Thyroid gland (tissue), 4 donors: ENCODE data around the gene SMARCB1. TPM values are rescaled to one million over a fixed set of nuclear protein-coding genes. Genes with fewer than 3 reads are reported as not detected.
A peak's percentile ranks its signal among the peaks of the same experiment; 100 is the strongest.
"Not testable (repeated sequence)": the region's sequence is repeated elsewhere in the genome, so short reads cannot be mapped to it uniquely, and the experiment has no call there.

Experiments used
- DNase-seq, 2 donors: peaks; one replicate each; pipeline ENCODE4 v3.0.0-alpha.2; 2019
- H3K27ac ChIP-seq, 3 donors: fragments of 200-600 bp; sonication (generic); 1 replicate in 2 of 3; 2 replicates in 1 of 3; pipeline ENCODE4 v1.5.1; 2016 to 2019; ENCODE audit warnings: mild to moderate bottlenecking in 1 of 3, moderate library complexity in 1 of 3
- H3K27me3 ChIP-seq: fragments of 200-600 bp; sonication (generic); one replicate; pipeline ENCODE4 v1.5.1; 2019
- H3K36me3 ChIP-seq, 2 donors: fragments of 200-600 bp; sonication (generic); one replicate each; pipeline ENCODE4 v1.5.1; 2016 to 2019
- H3K4me1 ChIP-seq, 2 donors: fragments of 200-600 bp; sonication (generic); one replicate each; pipeline ENCODE4 v1.5.1; 2017 to 2019
- H3K4me3 ChIP-seq, 3 donors: fragments of 200-600 bp; sonication (generic); replicated peaks in 1 of 3; 1 replicate in 2 of 3; 2 replicates in 1 of 3; pipeline ENCODE4 v1.5.1; 2016; ENCODE audit warnings: mild to moderate bottlenecking in 1 of 3
- H3K9me3 ChIP-seq: fragments of 200-600 bp; sonication (generic); one replicate; pipeline ENCODE4 v1.5.1; 2017
- POLR2A ChIP-seq, 2 donors: fragments of 450-650 bp; IDR thresholded peaks; one replicate each; pipeline ENCODE4 v1.6.1; 2017; ENCODE audit warnings: antibody characterized with exemption in 2 of 2, mild to moderate bottlenecking in 2 of 2, moderate library complexity in 1 of 2
- WGBS, 2 donors: methylation state at CpG; one replicate each; pipeline ENCODE4 v1.1.5; 2017; 5-methylcytosine and 5-hydroxymethylcytosine counted together
- intact Hi-C: fragments of 100-400 bp; cut with DNase I; formaldehyde crosslinking; loops from one replicate; pipeline ENCODE4 v1.15.1; 2023
- total RNA-seq, 4 donors: library from RNA; depleted of rRNA; stranded (reverse); fragments of >200 nt; gene quantifications; one replicate each; pipeline ENCODE4 v1.2.3, GENCODE V29; 2016
- TF ChIP-seq, protein P1 (sequence below), 6 experiments: fragments of 200-600 bp in 3 of 6; fragments of 450-650 bp in 3 of 6; sonication (generic) in 3 of 6; IDR thresholded peaks; one replicate each; pipeline ENCODE4 v1.5.1; 2016 to 2019; ENCODE audit warnings: antibody characterized with exemption in 6 of 6, mild to moderate bottlenecking in 2 of 6, inconsistent platforms in 1 of 6, moderate library complexity in 1 of 6

SMARCB1 gene
- total RNA-seq, 4 donors from 2014 or later = 59.8 to 107 (median 75.4) TPM

DNA sequence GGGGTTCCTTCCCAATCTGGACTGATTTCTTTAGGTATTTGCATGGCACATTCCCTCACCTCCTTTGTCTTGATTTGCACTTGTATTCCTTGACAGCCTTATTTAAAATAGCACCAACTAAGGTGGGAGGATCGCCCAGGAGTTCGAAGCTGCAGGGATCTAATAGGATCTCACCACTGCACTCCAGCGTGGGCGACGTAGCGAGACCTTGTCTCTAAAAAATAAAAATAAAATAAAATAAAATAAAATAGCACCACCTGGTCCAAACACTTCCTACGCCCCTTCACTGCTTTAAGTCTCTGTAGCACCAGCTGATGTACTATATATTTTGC lies 71.7 kb downstream of the SMARCB1 start:
- WGBS, 2 donors = 55 to 59% methylated on average over 7 of the region's 7 CpGs
- intact Hi-C loops = no loop called here

DNA sequence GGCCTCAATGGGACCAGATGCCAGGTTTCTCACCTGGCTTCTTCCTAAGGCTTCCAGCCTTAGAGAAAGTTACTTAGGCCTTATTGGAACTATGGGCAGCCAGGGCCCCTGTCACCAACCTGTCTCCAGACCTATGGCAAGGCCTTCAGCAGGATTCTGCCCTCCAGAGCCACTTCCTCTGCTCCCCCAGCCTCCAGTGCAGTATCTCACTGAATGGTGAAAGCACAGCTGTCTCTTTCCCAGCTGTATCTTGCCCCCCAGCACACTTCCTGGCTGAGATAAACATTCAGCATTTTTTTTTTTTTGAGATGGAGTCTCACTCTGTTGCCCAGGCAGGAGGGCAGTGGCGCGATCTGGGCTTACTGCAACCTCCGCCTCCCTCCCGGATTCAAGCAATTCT lies 72.4 kb downstream of the SMARCB1 start:
- peaks cover 12 to 14% of the 10 kb centered on the region in 2 donors for H3K4me1 ChIP-seq
- no peak overlapping the region for H3K27ac ChIP-seq
- no peak for TF ChIP-seq POLR2A (IDR thresholded peaks at IDR 0.05)
- TF ChIP-seq, protein P1, sequence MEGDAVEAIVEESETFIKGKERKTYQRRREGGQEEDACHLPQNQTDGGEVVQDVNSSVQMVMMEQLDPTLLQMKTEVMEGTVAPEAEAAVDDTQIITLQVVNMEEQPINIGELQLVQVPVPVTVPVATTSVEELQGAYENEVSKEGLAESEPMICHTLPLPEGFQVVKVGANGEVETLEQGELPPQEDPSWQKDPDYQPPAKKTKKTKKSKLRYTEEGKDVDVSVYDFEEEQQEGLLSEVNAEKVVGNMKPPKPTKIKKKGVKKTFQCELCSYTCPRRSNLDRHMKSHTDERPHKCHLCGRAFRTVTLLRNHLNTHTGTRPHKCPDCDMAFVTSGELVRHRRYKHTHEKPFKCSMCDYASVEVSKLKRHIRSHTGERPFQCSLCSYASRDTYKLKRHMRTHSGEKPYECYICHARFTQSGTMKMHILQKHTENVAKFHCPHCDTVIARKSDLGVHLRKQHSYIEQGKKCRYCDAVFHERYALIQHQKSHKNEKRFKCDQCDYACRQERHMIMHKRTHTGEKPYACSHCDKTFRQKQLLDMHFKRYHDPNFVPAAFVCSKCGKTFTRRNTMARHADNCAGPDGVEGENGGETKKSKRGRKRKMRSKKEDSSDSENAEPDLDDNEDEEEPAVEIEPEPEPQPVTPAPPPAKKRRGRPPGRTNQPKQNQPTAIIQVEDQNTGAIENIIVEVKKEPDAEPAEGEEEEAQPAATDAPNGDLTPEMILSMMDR (IDR thresholded peaks at IDR 0.05) = no peak
- WGBS, 2 donors = 97% methylated on average over 4 of the region's 4 CpGs
- no peaks in the 10 kb centered on the region for H3K36me3 ChIP-seq
- DNase-seq = no peak
- intact Hi-C loops = no loop called here
- no peak overlapping the region for H3K4me3 ChIP-seq
- no peaks in the 10 kb centered on the region for H3K9me3 ChIP-seq
- no peaks in the 10 kb centered on the region for H3K27me3 ChIP-seq

More for the DNA sequence above, 71.7 kb downstream of the SMARCB1 start:
- H3K9me3 ChIP-seq = no peaks in the 10 kb centered on the region
- peak overlapping the region in 2 of 3 donors; percentile 91 to 93 for H3K27ac ChIP-seq
- peaks cover 12 to 14% of the 10 kb centered on the region in 2 donors for H3K4me1 ChIP-seq
- H3K4me3 ChIP-seq = peak overlapping the region in 1 of 3 donors; percentile 57
- H3K36me3 ChIP-seq = no peaks in the 10 kb centered on the region
- no peaks in the 10 kb centered on the region for H3K27me3 ChIP-seq
- no peak for TF ChIP-seq POLR2A (IDR thresholded peaks at IDR 0.05)
- TF ChIP-seq, protein P1 (IDR thresholded peaks at IDR 0.05) = peak in 1 of 6 experiments; percentile 30
- DNase-seq = no peak

GRCh38 chr22:23860187-23860586 lies 73.4 kb downstream of the SMARCB1 start:
- peaks cover 12 to 14% of the 10 kb centered on the region in 2 donors for H3K4me1 ChIP-seq
- H3K27me3 ChIP-seq, intact Hi-C loops, H3K27ac ChIP-seq, H3K36me3 ChIP-seq, DNase-seq, H3K9me3 ChIP-seq, H3K4me3 ChIP-seq: not testable (repeated sequence)
- 92 to 96% methylated on average over 8 of the region's 8 CpGs for WGBS, 2 donors

DNA sequence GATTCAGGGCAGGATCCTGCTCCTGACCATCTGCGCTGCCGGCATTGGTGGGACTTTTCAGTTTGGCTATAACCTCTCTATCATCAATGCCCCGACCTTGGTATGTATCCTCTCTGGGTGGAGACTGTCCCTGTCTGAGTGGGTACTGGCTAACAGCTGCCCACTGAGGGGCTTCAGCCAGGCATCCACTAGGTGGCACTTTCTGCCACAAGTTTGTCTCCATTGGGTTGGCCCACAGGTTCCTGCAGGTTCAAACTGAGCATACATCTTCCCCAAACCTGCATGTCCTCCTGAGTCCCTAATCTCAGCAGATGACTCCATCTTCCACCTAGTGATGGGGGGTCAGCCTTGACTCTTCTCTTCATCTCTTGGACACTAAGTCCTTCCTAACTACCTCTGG lies 75.3 kb downstream of the SMARCB1 start:
- intact Hi-C loops = no loop called here
- H3K36me3 ChIP-seq = peaks cover 0 to 1% of the 10 kb centered on the region in 2 donors
- 83 to 91% methylated on average over 3 of the region's 3 CpGs for WGBS, 2 donors
- no peaks in the 10 kb centered on the region for H3K27me3 ChIP-seq
- peak in 1 of 2 donors; percentile 19 for DNase-seq
- no peak for TF ChIP-seq POLR2A (IDR thresholded peaks at IDR 0.05)
- TF ChIP-seq, protein P1 (IDR thresholded peaks at IDR 0.05) = peak in 3 of 6 experiments; percentile 7 to 36 (median 15)
- H3K9me3 ChIP-seq = no peaks in the 10 kb centered on the region
- H3K4me3 ChIP-seq = no peak overlapping the region
- H3K27ac ChIP-seq = no peak overlapping the region
- peaks cover 10% of the 10 kb centered on the region in 2 donors for H3K4me1 ChIP-seq

- H3K4me1 ChIP-seq, DNase-seq, intact Hi-C loops, H3K9me3 ChIP-seq, H3K27ac ChIP-seq, H3K27me3 ChIP-seq, H3K4me3 ChIP-seq: not testable (repeated sequence)
- 70 to 90% methylated on average over 11 of the region's 11 CpGs for WGBS, 2 donors
- peaks cover 0 to 16% of the 10 kb centered on the region in 2 donors for H3K36me3 ChIP-seq
Observed at GRCh38 chr22:23864499-23865154, 77.9 kb downstream of the SMARCB1 start.

DNA sequence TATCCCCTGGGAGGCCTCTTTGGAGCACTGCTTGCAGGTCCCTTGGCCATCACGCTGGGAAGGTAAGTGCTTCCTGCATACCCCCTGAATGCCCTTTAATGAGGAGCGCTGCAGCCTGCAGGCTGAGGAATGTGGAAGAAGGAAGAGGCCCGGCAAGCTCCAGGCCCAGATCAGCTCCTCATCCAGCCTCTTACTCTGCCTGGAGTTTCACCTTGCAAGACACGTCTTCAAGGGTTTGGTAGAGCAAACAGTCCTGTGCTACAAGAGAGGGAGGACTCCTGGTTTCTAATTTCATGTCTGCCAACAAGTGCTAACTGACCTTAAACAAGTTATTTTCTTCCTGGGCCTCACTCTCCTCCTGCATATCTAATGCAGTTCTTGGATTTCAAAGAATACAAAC lies 81.8 kb downstream of the SMARCB1 start:
- Histone ChIP-seq H3K4me1 (no peaks in the 10 kb centered on the region), H3K9me3 (no peaks in the 10 kb centered on the region), H3K27ac (no peak overlapping the region), H3K27me3 (no peaks in the 10 kb centered on the region), H3K36me3 (peaks cover 0 to 23% of the 10 kb centered on the region in 2 donors), H3K4me3 (no peak overlapping the region)
- intact Hi-C loops = no loop called here
- 68 to 87% methylated on average over 4 of the region's 4 CpGs for WGBS, 2 donors
- TF ChIP-seq, protein P1 (IDR thresholded peaks at IDR 0.05) = no peak
- no peak for TF ChIP-seq POLR2A (IDR thresholded peaks at IDR 0.05)
- DNase-seq = no peak
